GM21619 (cell line): ENCODE results near the gene CCNT1.
A peak's percentile ranks its signal among the peaks of the same experiment; 100 is the strongest.
"Not testable (repeated sequence)": the region's sequence is repeated elsewhere in the genome, so short reads cannot be mapped to it uniquely, and the experiment has no call there.

Experiments
- ATAC-seq: cut with Tn5 transposase; IDR thresholded peaks from one replicate; pipeline ENCODE4 v1.9.1; 2021; ENCODE audit not compliant: unreplicated experiment

CCNT1 gene

GRCh38 chr12:48691826-48692487, 24.6 kb downstream of the CCNT1 start:
- ATAC-seq: no peak

GRCh38 chr12:48690990-48691389, 25.5 kb downstream of the CCNT1 start:
- ATAC-seq: no peak

GRCh38 chr12:48690436-48690835, 26.1 kb downstream of the CCNT1 start:
- no peak for ATAC-seq

GRCh38 chr12:48688836-48689235, 27.7 kb downstream of the CCNT1 start:
- no peak for ATAC-seq

GRCh38 chr12:48687592-48687991, 28.9 kb downstream of the CCNT1 start:
- ATAC-seq: no peak

GRCh38 chr12:48686615-48687334, 29.7 kb downstream of the CCNT1 start:
- ATAC-seq: no peak

- ATAC-seq: no peak
Observed at GRCh38 chr12:48686037-48686595, 30.4 kb downstream of the CCNT1 start.

- ATAC-seq: no peak
Observed at GRCh38 chr12:48683534-48683933, 33.0 kb downstream of the CCNT1 start.

GRCh38 chr12:48682927-48683326, 33.6 kb downstream of the CCNT1 start:
- no peak for ATAC-seq

GRCh38 chr12:48682533-48682905, 34.0 kb downstream of the CCNT1 start:
- ATAC-seq: not testable (repeated sequence)

GRCh38 chr12:48681710-48682532, 34.6 kb downstream of the CCNT1 start, which contains the start of gene KANSL2:
Gene KANSL2, minus strand, starts transcription at chr12:48682238. Its CDS starts 606 bp downstream, at chr12:48681632.
- peak; percentile 98 for ATAC-seq

GRCh38 chr12:48681399-48681709, 35.2 kb downstream of the CCNT1 start:
- no peak for ATAC-seq

GRCh38 chr12:48680861-48681260, 35.6 kb downstream of the CCNT1 start:
- no peak for ATAC-seq

- ATAC-seq: no peak
Observed at GRCh38 chr12:48678551-48679185, 37.8 kb downstream of the CCNT1 start.

GRCh38 chr12:48671231-48671856, 45.2 kb downstream of the CCNT1 start:
- no peak for ATAC-seq

GRCh38 chr12:48668996-48669395, 47.5 kb downstream of the CCNT1 start:
- no peak for ATAC-seq

- no peak for ATAC-seq
Observed at GRCh38 chr12:48659863-48660262, 56.6 kb downstream of the CCNT1 start.

- no peak for ATAC-seq
Observed at GRCh38 chr12:48651681-48652080, 64.8 kb downstream of the CCNT1 start.

GRCh38 chr12:48645354-48645753, 71.2 kb downstream of the CCNT1 start:
- ATAC-seq: not testable (repeated sequence)

- no peak for ATAC-seq
Observed at GRCh38 chr12:48643011-48643410, 73.5 kb downstream of the CCNT1 start.
